Amniotic epithelial cell (primary cell): ENCODE measurements around the gene ST8SIA2.

Experiments
- DNase-seq: peaks from one replicate; pipeline ENCODE4 v3.0.0-alpha.2; 2010; ENCODE audit warnings: low read depth

ST8SIA2 gene

GRCh38 chr15:92399271-92399950 lies 5.7 kb downstream of the ST8SIA2 start:
- no peak for DNase-seq

DNA sequence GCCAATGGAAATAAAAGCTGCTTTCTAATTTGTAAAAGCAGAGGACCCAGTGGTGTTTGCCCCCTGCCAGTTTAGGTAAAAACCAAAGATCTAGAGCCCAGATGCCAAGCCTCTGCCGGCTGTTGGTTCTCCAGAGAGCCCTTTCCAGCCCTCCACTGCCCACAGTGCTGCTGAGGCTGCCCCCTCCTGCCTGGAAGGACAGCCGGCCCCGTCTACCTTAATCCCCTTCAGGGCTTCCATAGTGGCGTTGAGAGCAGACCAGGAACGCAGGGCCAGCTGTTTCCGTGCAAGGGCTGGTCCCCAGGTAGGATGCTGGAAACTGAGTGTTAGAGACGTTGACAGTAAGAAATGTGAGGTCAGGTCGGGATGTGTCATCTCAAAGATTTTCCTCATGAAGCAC lies 6.9 kb downstream of the ST8SIA2 start:
- no peak for DNase-seq

- no peak for DNase-seq
Measured at GRCh38 chr15:92400980-92401787, 7.5 kb downstream of the ST8SIA2 start.

DNA sequence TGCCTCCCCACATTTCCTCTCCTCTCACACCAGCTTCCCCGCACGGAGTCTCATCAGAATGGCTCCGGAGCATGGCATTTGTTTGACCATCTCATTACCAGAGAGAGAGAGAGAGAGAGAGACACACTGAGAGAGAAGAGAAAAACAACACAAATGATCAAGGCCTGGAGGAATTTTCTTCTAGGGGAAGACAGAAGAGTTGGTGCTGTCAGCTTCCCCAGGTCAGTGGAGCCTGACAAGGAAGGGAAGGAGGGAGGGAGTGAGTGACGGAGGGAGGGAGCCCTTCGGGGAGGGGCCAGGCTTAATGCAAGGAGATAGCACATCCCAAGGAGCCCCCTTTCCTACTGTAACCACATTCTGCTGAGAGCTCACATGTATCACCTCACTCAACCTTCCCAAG lies 9.1 kb downstream of the ST8SIA2 start:
- DNase-seq = no peak

- no peak for DNase-seq
Measured at GRCh38 chr15:92405942-92406341, 12.3 kb downstream of the ST8SIA2 start.

DNA sequence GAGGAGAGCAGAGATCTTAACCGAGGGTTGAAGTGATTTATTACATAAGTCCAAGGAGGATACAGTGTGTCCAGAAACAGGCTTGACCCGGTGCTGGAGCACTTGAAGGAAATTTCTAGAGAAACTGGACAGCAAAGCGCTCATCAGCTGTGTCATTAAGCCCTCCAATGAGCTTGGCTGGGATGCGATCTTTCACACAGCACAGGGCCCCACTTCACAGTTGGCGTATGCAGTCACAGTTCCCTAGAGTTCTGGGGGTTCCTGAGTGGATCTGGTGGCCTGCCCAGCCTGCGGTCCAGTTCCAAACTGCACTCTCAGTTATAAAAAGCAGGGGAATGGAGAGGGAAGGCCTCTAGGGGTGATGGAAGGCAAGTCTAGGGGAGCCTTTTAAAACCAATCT lies 13.6 kb downstream of the ST8SIA2 start:
- DNase-seq = no peak

- DNase-seq = no peak
Measured at GRCh38 chr15:92407916-92408315, 14.2 kb downstream of the ST8SIA2 start.

- DNase-seq = no peak
Measured at GRCh38 chr15:92409006-92409405, 15.3 kb downstream of the ST8SIA2 start.

- no peak for DNase-seq
Measured at GRCh38 chr15:92409521-92409920, 15.8 kb downstream of the ST8SIA2 start.

DNA sequence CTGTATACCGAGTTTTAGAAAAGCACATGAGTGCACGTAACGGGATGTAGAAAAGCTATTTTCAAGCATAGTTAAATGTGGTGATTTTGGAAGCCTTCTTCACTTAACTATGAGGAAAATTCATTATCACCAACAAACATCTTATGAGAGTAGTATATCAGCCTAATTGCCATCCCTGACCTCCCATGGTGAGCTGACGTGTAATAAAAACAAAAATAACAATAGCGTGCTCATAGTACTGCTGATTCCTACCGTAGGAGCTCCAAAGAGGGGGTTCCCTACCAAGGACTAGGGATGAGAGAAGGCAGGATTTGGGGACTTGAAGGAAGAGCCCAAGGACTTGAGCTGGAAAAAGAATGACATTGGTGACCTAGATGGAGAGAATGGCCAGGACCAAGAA lies 16.9 kb downstream of the ST8SIA2 start:
- no peak for DNase-seq

GRCh38 chr15:92411256-92411655 lies 17.6 kb downstream of the ST8SIA2 start:
- DNase-seq = no peak

GRCh38 chr15:92413510-92413909 lies 19.8 kb downstream of the ST8SIA2 start:
- no peak for DNase-seq

GRCh38 chr15:92415639-92416297 lies 22.1 kb downstream of the ST8SIA2 start:
- DNase-seq = no peak

GRCh38 chr15:92416557-92416956 lies 22.9 kb downstream of the ST8SIA2 start:
- no peak for DNase-seq

DNA sequence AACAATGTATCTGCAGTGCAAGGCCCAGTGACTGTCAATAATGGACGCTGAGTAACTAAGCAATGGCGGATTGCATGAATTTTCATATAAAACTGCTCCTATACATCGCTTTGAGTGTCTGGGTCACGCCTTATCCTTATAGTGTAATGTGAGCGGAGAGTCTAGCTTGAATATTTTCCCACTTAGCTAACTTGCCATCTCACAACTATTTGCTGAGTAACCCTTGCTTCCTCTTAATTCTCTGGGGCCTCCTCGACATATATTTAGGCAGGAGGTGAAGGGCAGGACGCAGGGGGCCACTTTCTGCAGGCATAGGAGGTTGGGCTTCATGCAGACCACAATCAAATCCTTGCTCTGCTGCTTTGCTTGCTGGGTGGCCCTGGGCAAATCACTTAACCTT lies 24.0 kb downstream of the ST8SIA2 start:
- DNase-seq = no peak

DNA sequence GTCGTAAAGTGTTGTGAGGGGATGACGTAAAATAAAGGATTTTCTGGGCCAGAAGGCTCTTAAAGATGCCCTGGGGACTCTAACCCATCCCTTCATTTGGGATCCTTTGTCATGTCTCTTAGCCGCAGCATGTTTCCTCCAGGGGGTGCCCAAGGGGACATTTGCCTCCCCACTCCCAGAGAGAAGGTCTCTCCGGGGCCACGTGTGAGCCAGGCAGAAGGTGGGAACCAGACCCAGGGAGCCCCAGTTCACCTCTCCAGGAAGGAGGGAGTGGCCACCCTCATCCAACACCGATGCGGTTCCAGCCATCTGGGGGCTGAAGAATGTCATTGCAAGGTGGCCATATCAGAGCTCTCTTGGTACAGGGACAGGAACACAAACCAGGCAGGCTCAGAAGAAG lies 25.2 kb downstream of the ST8SIA2 start:
- no peak for DNase-seq

DNA sequence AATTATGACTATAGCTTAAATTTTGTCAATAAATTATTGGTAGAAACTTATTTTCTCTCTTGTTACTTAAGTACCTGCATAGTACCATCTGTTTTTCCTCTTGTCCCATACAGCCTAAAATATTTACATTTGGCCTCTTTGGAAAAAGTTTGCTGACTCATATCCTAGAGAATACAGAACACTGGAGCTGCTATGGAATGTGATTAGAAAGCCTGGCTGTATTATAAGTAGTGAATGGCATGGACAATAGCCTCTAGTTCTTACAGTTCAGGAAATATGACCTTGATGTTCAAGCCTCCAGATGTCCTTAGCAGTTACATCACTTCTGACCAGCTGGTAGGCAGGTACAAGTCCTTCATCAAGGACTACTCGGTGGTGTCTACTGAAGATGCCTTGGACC lies 28.3 kb downstream of the ST8SIA2 start:
- DNase-seq = no peak

- no peak for DNase-seq
Measured at GRCh38 chr15:92425578-92426225, 32.0 kb downstream of the ST8SIA2 start.

DNA sequence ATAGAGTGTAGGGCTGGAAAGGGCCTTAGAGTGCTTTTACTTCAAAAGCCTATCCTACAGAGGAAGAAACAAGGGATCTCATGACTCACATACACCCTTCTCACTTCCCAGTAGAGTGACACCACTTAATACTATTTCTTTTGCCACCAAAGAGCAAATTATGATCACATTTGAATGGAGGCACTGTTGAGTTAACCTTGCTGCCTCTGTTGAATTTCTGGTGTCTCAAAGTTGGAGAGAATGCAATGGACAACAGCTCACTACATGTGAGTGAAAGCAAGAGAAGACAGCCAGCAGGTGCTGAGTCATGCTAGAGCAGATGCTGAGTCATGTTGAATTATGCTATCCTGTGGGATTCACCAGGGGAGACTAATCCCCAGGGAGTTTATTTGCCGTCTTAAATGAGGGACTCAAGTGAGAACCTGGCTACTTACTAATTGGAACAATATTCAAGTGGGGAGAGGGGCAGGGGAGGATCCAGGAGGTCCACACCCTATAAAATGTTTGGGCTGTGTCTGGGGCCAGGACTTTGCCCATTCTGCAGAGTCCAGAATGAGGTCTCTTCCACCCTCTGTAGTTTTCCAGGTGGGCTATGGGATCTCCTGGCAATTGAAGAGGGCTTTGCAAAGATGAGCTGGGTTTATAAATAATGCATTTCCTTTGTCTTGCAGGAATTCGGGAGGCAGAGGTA lies 35.8 kb downstream of the ST8SIA2 start:
- peak; percentile 6 for DNase-seq

DNA sequence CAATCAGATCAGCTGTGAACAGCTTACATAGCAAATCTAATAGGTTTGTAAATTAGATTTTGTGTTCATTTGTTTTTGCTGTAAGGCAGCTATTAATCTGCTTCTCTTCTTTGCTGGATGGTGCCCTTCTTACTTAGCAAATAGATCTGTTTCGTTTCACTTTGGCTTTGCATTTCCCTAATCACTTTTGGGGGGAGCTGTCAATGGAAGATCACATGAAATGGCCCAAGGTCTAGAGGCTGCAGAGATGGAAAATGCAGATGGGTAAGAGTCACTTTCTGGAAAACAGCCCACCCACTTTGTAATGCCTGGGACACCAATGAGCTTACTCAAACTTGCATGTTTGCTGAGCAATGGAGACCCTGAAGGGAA lies 36.4 kb downstream of the ST8SIA2 start:
- no peak for DNase-seq

- no peak for DNase-seq
Measured at GRCh38 chr15:92435145-92435544, 41.5 kb downstream of the ST8SIA2 start.

- DNase-seq = no peak
Measured at GRCh38 chr15:92438471-92438870, 44.8 kb downstream of the ST8SIA2 start.
